H1 (cell line): ENCODE measurements around the gene VIM. TPM values are rescaled to one million over a fixed set of nuclear protein-coding genes. Genes with fewer than 3 reads are reported as not detected.

Experiments used
- CTCF ChIA-PET: fragments of 300-600 bp; sonication (Branson Sonifier 250); formaldehyde crosslinking; loops from one replicate; lab custom pipeline; 2021; ENCODE audit not compliant: partially characterized antibody; lab: Charles Lee
- POLR2A ChIA-PET: fragments of 300-600 bp; sonication (Branson Sonifier 250); formaldehyde crosslinking; loops from one replicate; lab custom pipeline; 2021; ENCODE audit warnings: inconsistent platforms; ENCODE audit not compliant: partially characterized antibody; lab: Charles Lee
- DNase-seq, 2 experiments: peaks; one replicate each; pipeline versions ENCODE4 v3.0.0 to v3.0.0-alpha.2; 2010 to 2022; ENCODE audit warnings: low spot score in 2 of 2, low read depth in 1 of 2, mixed read lengths in 1 of 2
- FAIRE-seq: peaks from 2 replicates; lab custom pipeline; 2011; peaks lifted over from hg19 to GRCh38; lab: Jason Lieb, UNC
- H2AFZ ChIP-seq: 2 replicates; pipeline ENCODE4 v1.8.1; 2012; ENCODE audit warnings: low read length, inconsistent platforms
- H2AK5ac ChIP-seq: 2 replicates; pipeline ENCODE4 v1.6.1; 2013; ENCODE audit warnings: low read depth, low read length
- H2BK120ac ChIP-seq: replicated peaks from 2 replicates; pipeline ENCODE3; 2013; ENCODE audit warnings: low read depth, low read length, inconsistent platforms
- H2BK12ac ChIP-seq: 2 replicates; pipeline ENCODE4 v1.6.1; 2013; ENCODE audit warnings: low read depth, low read length
- H2BK15ac ChIP-seq: 2 replicates; pipeline ENCODE4 v1.6.1; 2013; ENCODE audit warnings: low read length
- H2BK20ac ChIP-seq: 2 replicates; pipeline ENCODE4 v1.6.1; 2013; ENCODE audit warnings: low read length
- H2BK5ac ChIP-seq: 2 replicates; pipeline ENCODE4 v1.6.1; 2013; ENCODE audit warnings: low read depth, low read length
- H3K14ac ChIP-seq: 2 replicates; pipeline ENCODE4 v1.6.1; 2013; ENCODE audit warnings: inconsistent platforms; ENCODE audit not compliant: insufficient read length
- H3K18ac ChIP-seq: 2 replicates; pipeline ENCODE4 v1.6.1; 2013; ENCODE audit warnings: low read length; ENCODE audit errors: extremely low read depth
- H3K23ac ChIP-seq: 2 replicates; pipeline ENCODE4 v1.6.1; 2013; ENCODE audit warnings: inconsistent platforms; ENCODE audit not compliant: insufficient read length
- H3K23me2 ChIP-seq: 2 replicates; pipeline ENCODE4 v1.6.1; 2013; ENCODE audit warnings: low read depth, low read length
- H3K27ac ChIP-seq: 2 replicates; pipeline ENCODE4 v1.6.1; 2011; ENCODE audit warnings: low read depth, low read length, inconsistent platforms
- H3K27me3 ChIP-seq, 4 experiments: replicated peaks in 1 of 4; 1 replicate in 1 of 4; 2 replicates in 3 of 4; pipeline versions ENCODE4 v1.6.1 to v1.8.1; 2011 to 2013; ENCODE audit warnings: low read length in 3 of 4, mild to moderate bottlenecking in 3 of 4, inconsistent platforms in 2 of 4, mixed read lengths in 2 of 4, moderate library complexity in 1 of 4; ENCODE audit not compliant: control insufficient read depth in 3 of 4, insufficient read depth in 3 of 4; ENCODE audit errors: extremely low read depth in 1 of 4
- H3K36me3 ChIP-seq, 4 experiments: 2 replicates each; pipeline versions ENCODE4 v1.6.1 to v1.8.1; 2011 to 2013; ENCODE audit warnings: mild to moderate bottlenecking in 4 of 4, low read length in 3 of 4, moderate library complexity in 2 of 4, control low read depth in 1 of 4, inconsistent platforms in 1 of 4; ENCODE audit not compliant: insufficient read depth in 4 of 4, control insufficient read depth in 2 of 4
- H3K4ac ChIP-seq: replicated peaks from 2 replicates; pipeline ENCODE3; 2013; ENCODE audit warnings: low read length, low read depth, mixed read lengths, inconsistent platforms; ENCODE audit not compliant: insufficient read length
- H3K4me1 ChIP-seq, 4 experiments: replicated peaks in 1 of 4; 1 replicate in 1 of 4; 2 replicates in 3 of 4; pipeline versions ENCODE4 v1.6.1 to v1.8.1; 2011 to 2013; ENCODE audit warnings: low read length in 3 of 4, inconsistent platforms in 2 of 4, mixed read lengths in 1 of 4; ENCODE audit not compliant: insufficient read depth in 4 of 4, control insufficient read depth in 3 of 4
- H3K4me2 ChIP-seq, 2 experiments: 2 replicates each; pipeline versions ENCODE4 v1.6.1 to v1.8.1; 2011 to 2013; ENCODE audit warnings: low read depth in 2 of 2, low read length in 2 of 2, control low read depth in 1 of 2, inconsistent platforms in 1 of 2, mild to moderate bottlenecking in 1 of 2; ENCODE audit not compliant: insufficient read depth in 1 of 2
- H3K4me3 ChIP-seq, 4 experiments: fragments of 200-600, 300-600 bp in 1 of 4; sonication (generic), shearing (Covaris generic), sonication (Bioruptor Twin) in 1 of 4; 2 replicates each; pipeline versions ENCODE4 v1.5.1 to v1.8.1; 2011 to 2016; ENCODE audit warnings: low read length in 4 of 4, low read depth in 3 of 4, control low read depth in 2 of 4, inconsistent platforms in 2 of 4, mild to moderate bottlenecking in 2 of 4, mixed read lengths in 1 of 4, moderate library complexity in 1 of 4; ENCODE audit not compliant: insufficient read depth in 2 of 4; ENCODE audit errors: extremely low read depth in 1 of 4
- H3K56ac ChIP-seq: replicated peaks from 2 replicates; pipeline ENCODE3; 2013; ENCODE audit warnings: low read depth, mild to moderate bottlenecking, mixed read lengths, low read length, inconsistent platforms; ENCODE audit not compliant: insufficient read length
- H3K79me1 ChIP-seq: 2 replicates; pipeline ENCODE4 v1.6.1; 2013; ENCODE audit warnings: low read depth, low read length, control low read depth
- H3K79me2 ChIP-seq, 2 experiments: 2 replicates each; pipeline versions ENCODE4 v1.6.1 to v1.8.1; 2012 to 2013; ENCODE audit warnings: low read length in 2 of 2, mild to moderate bottlenecking in 2 of 2, inconsistent platforms in 1 of 2; ENCODE audit not compliant: insufficient read depth in 2 of 2, control insufficient read depth in 1 of 2
- H3K9ac ChIP-seq, 4 experiments: replicated peaks in 1 of 4; 1 replicate in 1 of 4; 2 replicates in 3 of 4; pipeline versions ENCODE4 v1.6.1 to v1.8.1; 2011 to 2013; ENCODE audit warnings: low read depth in 3 of 4, low read length in 3 of 4, control low read depth in 2 of 4, mild to moderate bottlenecking in 2 of 4, moderate library complexity in 2 of 4, inconsistent platforms in 1 of 4; ENCODE audit errors: extremely low read depth in 1 of 4
- H3K9me3 ChIP-seq, 2 experiments: 2 replicates each; pipeline versions ENCODE4 v1.6.1 to v1.8.1; 2012 to 2013; ENCODE audit warnings: mild to moderate bottlenecking in 2 of 2, moderate library complexity in 2 of 2, control low read depth in 1 of 2, inconsistent platforms in 1 of 2, low read depth in 1 of 2, low read length in 1 of 2, mixed read lengths in 1 of 2; ENCODE audit not compliant: insufficient read depth in 2 of 2
- H4K20me1 ChIP-seq, 2 experiments: replicated peaks in 1 of 2; 2 replicates each; pipeline versions ENCODE3 to v1.8.1; 2011 to 2013; ENCODE audit warnings: inconsistent platforms in 2 of 2, low read length in 2 of 2, mild to moderate bottlenecking in 1 of 2; ENCODE audit not compliant: insufficient read depth in 2 of 2, control insufficient read depth in 1 of 2
- H4K5ac ChIP-seq: 2 replicates; pipeline ENCODE4 v1.6.1; 2013; ENCODE audit warnings: low read length, low read depth, mixed read lengths, inconsistent platforms; ENCODE audit not compliant: insufficient read length
- H4K8ac ChIP-seq: 2 replicates; pipeline ENCODE4 v1.8.0; 2013; ENCODE audit warnings: mild to moderate bottlenecking, moderate library complexity, low read length, inconsistent platforms; ENCODE audit not compliant: insufficient read depth; ENCODE audit errors: extremely low read depth
- H4K91ac ChIP-seq: replicated peaks from 2 replicates; pipeline ENCODE3; 2013; ENCODE audit warnings: low read length, mixed read lengths, inconsistent platforms; ENCODE audit not compliant: insufficient read length
- CTCF ChIP-seq, 3 experiments: IDR thresholded peaks; 1 replicate in 2 of 3; 2 replicates in 1 of 3; pipeline versions ENCODE4 v1.5.1 to v1.6.1; 2011; ENCODE audit warnings: low read length in 3 of 3, mild to moderate bottlenecking in 3 of 3, inconsistent platforms in 2 of 3, low read depth in 1 of 3, moderate library complexity in 1 of 3; ENCODE audit not compliant: insufficient read depth in 1 of 3; ENCODE audit errors: control extremely low read depth in 1 of 3
- NRF1 ChIP-seq: IDR thresholded peaks from 2 replicates; pipeline ENCODE4 v1.6.1; 2011; ENCODE audit warnings: mild to moderate bottlenecking, low read depth, low read length, improper control_type of control experiment
- PHF8 ChIP-seq: fragments of 200-600 bp; sonication (generic); conservative IDR thresholded peaks from 2 replicates; pipeline ENCODE4 v1.7.1; 2012; ENCODE audit warnings: low read depth, mild to moderate bottlenecking, inconsistent platforms, low read length, moderate library complexity
- SUZ12 ChIP-seq: fragments of 200-600 bp; sonication (generic); IDR thresholded peaks from 2 replicates; pipeline ENCODE4 v1.6.1; 2012; ENCODE audit warnings: mild to moderate bottlenecking, inconsistent platforms, low read length, moderate library complexity, mixed read lengths
- ZNF274 ChIP-seq: IDR thresholded peaks from 2 replicates; pipeline ENCODE4 v1.7.0; 2012; ENCODE audit warnings: low read length, borderline replicate concordance; ENCODE audit errors: extremely low read depth
- WGBS, 2 experiments: shearing (Covaris generic) in 1 of 2; methylation state at CpG; one replicate each; pipeline versions ENCODE4 v1.1.6 to v1.1.7; 2013 to 2015; ENCODE audit warnings: low lambda C conversion rate in 2 of 2, mixed read lengths in 2 of 2, inconsistent platforms in 1 of 2, low coverage in 1 of 2, missing lambda C conversion rate in 1 of 2; ENCODE audit not compliant: insufficient replicate concordance in 2 of 2, insufficient coverage in 1 of 2, insufficient read length in 1 of 2; ENCODE audit errors: extremely low coverage in 1 of 2, missing lambda C conversion rate in 1 of 2; 5-methylcytosine and 5-hydroxymethylcytosine counted together
- polyA plus RNA-seq, 7 experiments: library from polyadenylated mRNA; depleted of rRNA in 3 of 7; stranded (reverse) in 5 of 7; unstranded in 2 of 7; fragments of >200 nt in 5 of 7; fragments of 200-250 nt in 2 of 7; gene quantifications; 1 replicate in 5 of 7; 2 replicates in 1 of 7; 4 replicates in 1 of 7; pipeline versions ENCODE4 v1.2.1 to v1.2.3, GENCODE V29; 2011 to 2013; ENCODE audit warnings: missing spikeins in 2 of 7, mixed read lengths in 2 of 7
- total RNA-seq: library from RNA; stranded (reverse); fragmentation: NEBNext Ultra II Directional; extraction: Animal tissue kit (Norgen Biotek cat#: 25700); gene quantifications from 2 replicates; pipeline ENCODE4 v1.2.1, GENCODE V29; 2021

VIM gene
- total and polyA plus RNA-seq, 2 of the 8 experiments (the other 6 are each of a cell fraction or from before 2014, with no cell fraction given), result 347 to 372 TPM

GRCh38 chr10:17209881-17210280 lies 18.2 kb upstream of the VIM start:
- no peak overlapping the region for H3K27ac ChIP-seq

More at GRCh38 chr10:17209881-17210280, 18.2 kb upstream of the VIM start:
- TF ChIP-seq ZNF274 (no peak), SUZ12 (no peak), CTCF (IDR thresholded peaks at IDR 0.05; ENCODE audit: control extremely low read depth in 1 of 3, insufficient read depth in 1 of 3, low read depth in 1 of 3, low read length in 3 of 3) (no peak), NRF1 (no peak), PHF8 (no peak)
- Histone ChIP-seq H3K18ac (no peak overlapping the region), H3K27me3 (no peaks in the 10 kb centered on the region), H3K56ac (no peak overlapping the region), H2BK5ac (no peak overlapping the region), H2AFZ (no peak overlapping the region), H3K14ac (no peak overlapping the region), H4K91ac (no peak overlapping the region), H3K9ac (no peak overlapping the region), H3K4me2 (no peak overlapping the region), H3K4ac (no peak overlapping the region), H3K9me3 (no peaks in the 10 kb centered on the region), H4K20me1 (no peaks in the 10 kb centered on the region), H3K36me3 (no peaks in the 10 kb centered on the region), H3K79me1 (no peaks in the 10 kb centered on the region), H2BK12ac (no peak overlapping the region), H3K79me2 (no peaks in the 10 kb centered on the region), H3K23me2 (no peaks in the 10 kb centered on the region), H2BK120ac (no peak overlapping the region), H3K4me1 (peaks cover 0 to 5% (median 2%) of the 10 kb centered on the region in 4 experiments; a peak in 3 of 7 replicates), H3K23ac (no peak overlapping the region), H3K4me3 (no peak overlapping the region), H4K8ac (no peak overlapping the region), H2BK20ac (no peak overlapping the region), H2BK15ac (no peak overlapping the region), H4K5ac (no peak overlapping the region), H2AK5ac (no peak overlapping the region)
- POLR2A ChIA-PET, result no interaction called here
- CTCF ChIA-PET, result no interaction called here
- DNase-seq (no peak), FAIRE-seq (no peak)
- WGBS, 2 experiments, result 87% methylated on average over 2 of the region's 2 CpGs; no CpG with 5 or more reads in 1 of the 2 experiments
